ENCODE measurements around the gene TMEM135. TPM values are rescaled to one million over a fixed set of nuclear protein-coding genes. Genes with fewer than 3 reads are reported as not detected.
"Not testable (repeated sequence)": the region's sequence is repeated elsewhere in the genome, so short reads cannot be mapped to it uniquely, and the experiment has no call there.

TMEM135 gene
- total RNA-seq, 2 experiments from 2014 or later = 37.2 to 39.8 TPM

DNA sequence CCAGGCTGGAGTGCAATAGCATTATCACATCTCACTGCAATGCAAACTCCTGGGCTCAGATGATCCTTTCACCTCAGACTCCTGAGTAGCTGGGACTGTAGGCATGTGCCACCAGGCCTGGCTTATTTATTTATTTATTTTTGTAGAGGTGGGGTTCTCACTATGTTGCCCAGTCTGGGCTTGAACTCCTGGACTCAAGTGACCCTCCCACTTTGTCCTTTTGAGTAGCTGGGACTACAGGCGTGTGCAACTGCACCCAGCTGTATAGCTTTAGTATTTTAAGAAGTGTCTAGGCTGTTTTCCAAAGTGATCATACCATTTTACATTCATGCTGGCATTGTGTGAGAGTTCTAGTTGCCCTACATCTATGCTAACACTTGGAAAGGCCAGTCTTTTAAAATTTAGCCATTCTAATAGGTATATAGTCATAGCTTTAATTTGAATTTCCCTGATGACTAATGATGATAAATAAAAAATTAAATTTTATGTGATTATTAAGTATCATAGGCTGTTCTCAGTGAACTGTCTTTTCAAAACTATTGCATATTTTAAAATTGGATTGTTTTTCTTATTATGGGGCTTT is 96.9 kb downstream of the TMEM135 start:
- peaks cover 7% of the 10 kb centered on the region for H3K36me3 Mint-ChIP-seq (ENCODE audit: low read depth)
- peaks cover 11% of the 10 kb centered on the region for H3K9me3 Mint-ChIP-seq (ENCODE audit: insufficient read depth)
- CTCF ChIA-PET = interaction anchor here (1.0 kb wide), 1 partner anchor 10 kb away, joined by 3 read pairs; no protein-coding TSS in a partner anchor
- POLR2A ChIA-PET = no interaction called here
- DNase-seq (no peak), ATAC-seq (no peak)
- H3K27ac Mint-ChIP-seq = no peak overlapping the region
- H3K4me1 Mint-ChIP-seq (ENCODE audit: low read depth) = no peaks in the 10 kb centered on the region
- H3K27me3 Mint-ChIP-seq (ENCODE audit: low read depth) = no peaks in the 10 kb centered on the region
- H3K4me3 Mint-ChIP-seq = no peak overlapping the region

DNA sequence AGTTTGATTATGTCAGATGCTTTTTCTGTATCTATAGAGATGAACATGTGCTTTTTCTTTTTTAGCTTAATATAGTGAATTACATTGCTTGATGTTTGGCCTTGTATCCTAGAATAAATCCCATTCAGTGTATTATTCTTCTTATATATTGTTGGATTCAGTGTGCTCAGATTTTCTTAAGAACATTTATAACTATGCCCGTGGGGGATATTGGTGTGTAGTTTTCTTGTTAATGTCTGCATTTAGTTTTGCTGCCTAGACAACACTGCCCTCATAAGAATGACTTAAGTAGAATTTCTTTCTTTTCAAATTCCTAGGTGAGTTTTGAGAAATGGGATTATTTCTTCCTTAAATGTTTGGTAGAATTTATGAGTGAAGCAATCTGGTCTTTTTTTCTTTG is 98.5 kb downstream of the TMEM135 start:
- Mint-ChIP-seq H3K4me1 (ENCODE audit: low read depth) (no peaks in the 10 kb centered on the region), H3K9me3 (ENCODE audit: insufficient read depth) (peaks cover 16% of the 10 kb centered on the region), H3K36me3 (ENCODE audit: low read depth) (peaks cover 12% of the 10 kb centered on the region), H3K27ac (no peak overlapping the region), H3K27me3 (ENCODE audit: low read depth) (no peaks in the 10 kb centered on the region), H3K4me3 (no peak overlapping the region)
- DNase-seq = no peak
- ATAC-seq = no peak
- CTCF ChIA-PET = interaction anchor here (1.1 kb wide), 1 partner anchor 141 kb away, joined by 4 read pairs; no protein-coding TSS in a partner anchor
- POLR2A ChIA-PET = no interaction called here

DNA sequence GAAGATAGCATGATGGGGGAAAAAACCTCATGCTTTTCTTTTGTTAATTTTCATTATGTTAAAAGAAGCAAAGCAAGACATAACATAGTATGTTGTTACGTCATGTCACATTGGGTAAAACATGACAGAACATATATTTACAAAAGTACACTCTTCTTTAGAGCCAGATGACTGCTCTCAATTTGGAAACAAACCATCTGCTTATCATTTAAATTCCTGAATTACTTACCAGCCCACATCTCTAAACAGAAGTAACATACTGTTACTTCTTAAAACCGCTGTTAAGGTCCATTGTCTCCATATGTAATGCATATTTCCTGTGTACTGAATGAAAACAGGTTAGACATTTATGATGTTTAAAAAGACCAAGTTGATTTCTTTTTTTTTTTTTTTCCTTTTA is 100.0 kb downstream of the TMEM135 start:
- H3K9me3 Mint-ChIP-seq (ENCODE audit: insufficient read depth) = peaks cover 16% of the 10 kb centered on the region
- H3K4me3 Mint-ChIP-seq = no peak overlapping the region
- ChIA-PET CTCF (interaction anchor here (1.0 kb wide), 1 partner anchor 40 kb away, joined by 3 read pairs; no protein-coding TSS in a partner anchor), POLR2A (no interaction called here)
- peaks cover 12% of the 10 kb centered on the region for H3K36me3 Mint-ChIP-seq (ENCODE audit: low read depth)
- no peak overlapping the region for H3K27ac Mint-ChIP-seq
- H3K4me1 Mint-ChIP-seq (ENCODE audit: low read depth) = peaks cover 1% of the 10 kb centered on the region
- ATAC-seq (no peak), DNase-seq (no peak)
- no peaks in the 10 kb centered on the region for H3K27me3 Mint-ChIP-seq (ENCODE audit: low read depth)

DNA sequence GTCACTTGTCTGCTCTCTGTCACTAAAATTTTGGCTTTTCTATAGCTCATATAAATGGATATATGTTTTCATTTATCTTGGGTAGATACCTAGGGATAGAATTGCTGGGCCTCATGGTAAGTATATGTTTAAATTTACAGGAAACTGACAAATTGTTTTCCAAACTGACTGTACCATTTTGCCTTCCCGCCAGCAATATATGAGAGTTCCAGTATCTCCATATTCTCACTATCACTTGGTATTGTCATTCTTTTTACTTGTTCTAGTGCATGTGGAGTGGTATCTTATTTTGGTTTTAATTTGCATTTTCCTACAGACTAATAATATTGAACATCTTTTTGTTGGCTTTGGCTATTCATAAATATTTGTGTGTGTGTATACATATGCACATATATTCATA is 101.7 kb downstream of the TMEM135 start:
- ChIA-PET CTCF (no interaction called here), POLR2A (no interaction called here)
- no peak for ATAC-seq
- Mint-ChIP-seq H3K4me3 (no peak overlapping the region), H3K27ac (no peak overlapping the region), H3K27me3 (ENCODE audit: low read depth) (no peaks in the 10 kb centered on the region), H3K9me3 (ENCODE audit: insufficient read depth) (peaks cover 16% of the 10 kb centered on the region), H3K36me3 (ENCODE audit: low read depth) (peaks cover 12% of the 10 kb centered on the region), H3K4me1 (ENCODE audit: low read depth) (peaks cover 10% of the 10 kb centered on the region)
- no peak for DNase-seq

DNA sequence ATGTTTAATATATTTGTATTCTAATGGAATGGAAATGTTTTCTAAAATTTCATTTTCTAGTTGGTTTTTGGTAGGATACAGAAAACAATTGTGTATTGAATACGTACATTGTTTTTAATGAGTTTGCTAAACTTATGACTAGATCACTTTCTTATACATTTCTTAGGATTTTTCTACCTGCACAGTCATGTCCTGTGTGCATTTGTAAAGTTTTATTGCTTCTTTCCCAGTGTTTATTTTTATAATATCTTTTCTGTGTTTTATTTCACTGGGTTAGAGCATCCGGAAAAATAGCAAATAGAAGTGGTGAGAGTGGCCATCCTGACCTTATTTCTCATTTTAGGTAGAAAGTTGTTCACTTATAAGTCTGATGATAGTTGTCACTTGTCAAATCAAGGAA is 103.6 kb downstream of the TMEM135 start:
- Mint-ChIP-seq H3K9me3 (ENCODE audit: insufficient read depth) (peaks cover 16% of the 10 kb centered on the region), H3K4me1 (ENCODE audit: low read depth) (peaks cover 15% of the 10 kb centered on the region), H3K27ac (no peak overlapping the region), H3K27me3 (ENCODE audit: low read depth) (no peaks in the 10 kb centered on the region), H3K4me3 (no peak overlapping the region), H3K36me3 (ENCODE audit: low read depth) (peaks cover 12% of the 10 kb centered on the region)
- DNase-seq (no peak), ATAC-seq (no peak)
- CTCF ChIA-PET = no interaction called here
- POLR2A ChIA-PET = no interaction called here

DNA sequence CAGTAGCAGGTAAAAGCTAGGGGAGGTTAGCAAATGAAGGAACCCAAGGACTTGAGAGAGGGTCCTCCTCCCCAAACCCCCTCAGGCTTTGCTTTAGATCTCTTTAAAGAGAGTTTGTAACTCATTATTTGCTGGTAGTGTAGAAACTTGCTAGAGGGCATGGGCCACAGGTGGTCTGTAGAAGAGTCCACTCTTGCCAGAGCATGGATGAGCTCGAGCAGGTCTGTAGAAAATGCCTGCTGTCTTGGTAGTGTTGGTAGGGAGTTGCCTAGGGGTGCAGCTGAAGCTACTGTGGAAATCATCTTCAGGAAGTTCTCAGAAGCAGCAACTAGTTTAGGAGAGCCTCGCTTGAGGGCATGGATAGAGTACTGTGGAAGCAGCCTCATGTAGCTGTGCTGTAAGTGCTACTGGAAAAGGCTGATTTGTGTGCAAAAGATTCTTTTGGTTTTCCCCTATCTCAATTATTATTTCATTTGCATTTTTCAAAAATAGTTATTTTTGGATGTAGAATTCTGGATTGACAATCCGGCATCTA is 104.3 kb downstream of the TMEM135 start:
- Mint-ChIP-seq H3K9me3 (ENCODE audit: insufficient read depth) (peaks cover 16% of the 10 kb centered on the region), H3K4me3 (no peak overlapping the region), H3K36me3 (ENCODE audit: low read depth) (peaks cover 11% of the 10 kb centered on the region), H3K27ac (no peak overlapping the region), H3K27me3 (ENCODE audit: low read depth) (no peaks in the 10 kb centered on the region), H3K4me1 (ENCODE audit: low read depth) (peaks cover 15% of the 10 kb centered on the region)
- CTCF ChIA-PET = no interaction called here
- ATAC-seq (no peak), DNase-seq (no peak)
- POLR2A ChIA-PET = no interaction called here

DNA sequence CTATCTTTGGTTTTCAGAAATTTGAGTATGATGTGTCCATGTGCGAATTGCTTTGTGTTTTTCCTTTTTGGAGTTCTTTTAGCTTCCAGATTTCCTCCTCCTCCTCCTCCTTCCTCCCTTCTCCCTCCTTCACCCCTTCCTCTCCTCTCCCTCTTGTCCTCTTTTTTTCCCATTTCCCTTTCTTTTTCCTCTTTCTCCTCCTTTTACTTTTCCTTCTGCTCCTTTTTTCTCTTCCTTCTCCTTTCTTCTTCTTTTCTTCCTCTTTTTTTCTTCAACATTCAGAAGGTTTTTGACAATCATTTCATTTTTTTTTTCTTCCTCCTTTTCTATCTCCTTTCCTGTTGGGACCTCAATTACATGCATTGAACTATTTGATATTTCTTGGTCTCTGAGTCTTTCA is 104.9 kb downstream of the TMEM135 start:
- peaks cover 15% of the 10 kb centered on the region for H3K4me1 Mint-ChIP-seq (ENCODE audit: low read depth)
- ChIA-PET POLR2A (no interaction called here), CTCF (no interaction called here)
- H3K27me3 Mint-ChIP-seq (ENCODE audit: low read depth) = no peaks in the 10 kb centered on the region
- ATAC-seq = no peak
- H3K36me3 Mint-ChIP-seq (ENCODE audit: low read depth) = peaks cover 9% of the 10 kb centered on the region
- no peak overlapping the region for H3K27ac Mint-ChIP-seq
- peaks cover 16% of the 10 kb centered on the region for H3K9me3 Mint-ChIP-seq (ENCODE audit: insufficient read depth)
- DNase-seq = no peak
- H3K4me3 Mint-ChIP-seq = no peak overlapping the region

DNA sequence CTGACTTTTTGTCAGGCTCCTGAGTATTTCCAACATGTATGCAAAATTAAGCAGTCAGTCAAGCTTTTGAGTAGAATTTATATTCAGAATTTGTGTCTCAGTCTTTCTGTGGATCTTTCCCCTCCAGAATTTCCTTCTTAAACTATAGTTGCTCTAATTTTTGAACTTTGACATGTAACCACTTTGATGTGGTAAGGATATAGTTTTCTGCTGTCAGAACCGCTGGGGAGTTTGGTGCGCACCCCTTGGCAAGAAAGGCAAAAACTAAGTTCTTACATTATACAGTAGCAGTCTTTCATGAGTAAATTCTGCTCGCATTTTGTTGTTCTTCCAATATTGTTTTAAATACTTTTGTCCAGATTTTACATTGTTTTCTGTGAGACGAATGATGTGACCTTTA is 105.9 kb downstream of the TMEM135 start:
- no peak for DNase-seq
- H3K27ac Mint-ChIP-seq = no peak overlapping the region
- H3K27me3 Mint-ChIP-seq (ENCODE audit: low read depth) = no peaks in the 10 kb centered on the region
- ChIA-PET POLR2A (no interaction called here), CTCF (no interaction called here)
- no peak overlapping the region for H3K4me3 Mint-ChIP-seq
- peaks cover 13% of the 10 kb centered on the region for H3K9me3 Mint-ChIP-seq (ENCODE audit: insufficient read depth)
- H3K36me3 Mint-ChIP-seq (ENCODE audit: low read depth) = peaks cover 9% of the 10 kb centered on the region
- no peak for ATAC-seq
- peaks cover 15% of the 10 kb centered on the region for H3K4me1 Mint-ChIP-seq (ENCODE audit: low read depth)

DNA sequence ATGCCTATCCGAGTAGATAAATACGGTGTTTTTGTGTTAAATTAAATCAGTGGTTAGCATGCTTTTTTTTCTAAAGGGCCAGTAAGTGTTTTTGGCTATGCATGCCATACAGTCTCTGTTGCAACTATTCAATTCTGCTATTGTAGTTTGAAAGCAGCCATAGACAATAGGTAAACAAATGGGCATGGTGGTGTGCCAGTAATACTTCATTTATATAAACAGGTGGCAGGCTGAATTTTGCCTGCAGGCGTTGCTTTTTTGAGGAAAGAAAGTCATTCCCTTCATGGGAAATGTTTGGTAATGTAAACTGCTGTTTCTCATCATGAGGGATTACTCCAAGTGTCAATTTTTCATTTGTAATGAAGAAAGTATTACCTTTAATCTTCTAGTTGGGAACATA is 106.5 kb downstream of the TMEM135 start:
- Mint-ChIP-seq H3K27me3 (ENCODE audit: low read depth) (no peaks in the 10 kb centered on the region), H3K4me1 (ENCODE audit: low read depth) (peaks cover 15% of the 10 kb centered on the region), H3K9me3 (ENCODE audit: insufficient read depth) (peaks cover 8% of the 10 kb centered on the region), H3K36me3 (ENCODE audit: low read depth) (peaks cover 8% of the 10 kb centered on the region), H3K4me3 (no peak overlapping the region), H3K27ac (no peak overlapping the region)
- ChIA-PET POLR2A (no interaction called here), CTCF (no interaction called here)
- no peak for DNase-seq
- no peak for ATAC-seq

DNA sequence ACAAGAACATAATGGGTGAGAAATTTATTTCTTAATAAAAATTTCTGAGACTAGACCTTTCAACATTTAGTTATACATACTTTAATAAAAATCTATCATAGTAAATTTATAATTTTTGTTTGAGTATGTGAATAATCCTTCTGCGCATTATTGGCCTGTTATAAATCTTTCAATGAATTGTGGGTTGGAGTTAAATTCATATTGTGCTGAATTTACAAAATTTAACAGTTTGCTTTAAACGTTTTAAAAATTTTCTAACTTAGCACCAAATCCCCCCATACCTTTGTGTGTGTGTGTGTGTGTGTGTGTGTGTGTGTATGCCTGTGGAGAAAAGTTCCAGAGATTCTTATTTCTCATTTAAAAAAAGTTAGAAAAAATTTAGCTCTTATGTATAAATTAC is 111.0 kb downstream of the TMEM135 start:
- Mint-ChIP-seq H3K27me3 (ENCODE audit: low read depth) (no peaks in the 10 kb centered on the region), H3K4me1 (ENCODE audit: low read depth) (peaks cover 11% of the 10 kb centered on the region), H3K9me3 (ENCODE audit: insufficient read depth) (no peaks in the 10 kb centered on the region), H3K36me3 (ENCODE audit: low read depth) (peaks cover 9% of the 10 kb centered on the region), H3K27ac (no peak overlapping the region), H3K4me3 (no peak overlapping the region)
- ChIA-PET CTCF (no interaction called here), POLR2A (no interaction called here)
- ATAC-seq = no peak
- DNase-seq = no peak

DNA sequence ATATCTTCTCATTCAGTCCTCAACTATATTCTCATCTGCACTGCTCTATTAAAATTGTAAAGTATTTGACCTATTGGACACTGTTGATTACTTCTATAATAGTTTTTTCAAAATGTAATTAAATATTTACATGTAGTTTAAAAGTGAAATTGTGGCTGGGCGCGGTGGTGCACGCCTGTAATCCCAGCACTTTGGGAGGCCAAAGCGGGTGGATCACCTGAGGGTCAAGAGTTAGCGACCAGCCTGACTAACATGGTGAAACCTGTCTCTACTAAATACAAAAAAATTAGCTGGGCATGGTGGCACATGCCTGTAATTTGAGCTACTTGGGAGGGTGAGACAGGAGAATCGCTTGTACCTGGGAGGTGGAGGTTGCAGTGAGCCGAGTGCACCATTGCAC is 112.0 kb downstream of the TMEM135 start:
- H3K4me3 Mint-ChIP-seq; H3K27me3 Mint-ChIP-seq (ENCODE audit: low read depth); ATAC-seq; CTCF ChIA-PET; DNase-seq; H3K9me3 Mint-ChIP-seq (ENCODE audit: insufficient read depth); POLR2A ChIA-PET; H3K27ac Mint-ChIP-seq; H3K36me3 Mint-ChIP-seq (ENCODE audit: low read depth): not testable (repeated sequence)
- peaks cover 10% of the 10 kb centered on the region for H3K4me1 Mint-ChIP-seq (ENCODE audit: low read depth)

DNA sequence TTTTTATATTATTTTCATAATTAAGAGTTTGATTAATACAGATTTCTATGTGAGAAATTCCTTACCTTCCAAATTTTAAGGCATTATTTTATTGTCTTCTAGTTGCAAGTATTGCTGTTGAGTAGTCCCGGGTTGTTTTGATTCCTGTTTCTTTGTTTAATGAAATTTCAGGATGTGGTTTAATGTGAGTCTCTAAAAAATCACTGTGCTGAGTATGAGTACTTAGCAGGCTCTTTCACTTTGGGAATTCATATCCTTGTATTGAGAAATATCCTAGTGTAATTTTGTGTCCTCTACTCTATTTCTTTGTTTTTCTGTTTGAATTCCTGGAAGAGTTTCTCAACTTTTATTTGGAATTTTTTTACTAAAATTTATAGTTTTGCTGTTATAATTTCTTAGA is 113.2 kb downstream of the TMEM135 start:
- H3K27ac Mint-ChIP-seq = no peak overlapping the region
- no peaks in the 10 kb centered on the region for H3K9me3 Mint-ChIP-seq (ENCODE audit: insufficient read depth)
- ATAC-seq = no peak
- H3K36me3 Mint-ChIP-seq (ENCODE audit: low read depth) = peaks cover 9% of the 10 kb centered on the region
- H3K4me3 Mint-ChIP-seq = no peak overlapping the region
- ChIA-PET POLR2A (interaction anchor here (0.6 kb wide), 1 partner anchor 1259 kb away, joined by 3 read pairs; no protein-coding TSS in a partner anchor), CTCF (interaction anchor here (0.7 kb wide), 1 partner anchor 70 kb away, joined by 3 read pairs; no protein-coding TSS in a partner anchor)
- no peak for DNase-seq
- H3K27me3 Mint-ChIP-seq (ENCODE audit: low read depth) = no peaks in the 10 kb centered on the region
- peaks cover 5% of the 10 kb centered on the region for H3K4me1 Mint-ChIP-seq (ENCODE audit: low read depth)

DNA sequence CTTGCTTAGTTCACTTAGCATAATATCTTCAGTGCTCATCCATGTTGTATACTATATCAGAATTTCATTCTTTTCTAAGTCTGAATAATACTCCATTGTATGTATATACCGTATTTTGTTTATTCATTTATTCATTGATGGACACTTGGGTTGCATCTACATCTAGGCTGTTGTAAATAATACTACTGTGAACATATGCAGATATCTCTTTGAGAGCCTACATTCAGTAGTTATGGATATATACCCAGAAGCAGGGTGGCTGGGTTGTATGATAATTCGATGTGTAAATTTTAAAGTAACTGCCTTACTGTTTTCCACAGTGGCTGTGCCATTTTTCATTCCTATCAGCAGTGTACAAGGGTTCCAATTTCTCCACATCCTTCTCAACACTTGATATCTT is 116.5 kb downstream of the TMEM135 start:
- no peak overlapping the region for H3K27ac Mint-ChIP-seq
- H3K4me1 Mint-ChIP-seq (ENCODE audit: low read depth) = peaks cover 5% of the 10 kb centered on the region
- H3K4me3 Mint-ChIP-seq = no peak overlapping the region
- ChIA-PET CTCF (no interaction called here), POLR2A (no interaction called here)
- no peaks in the 10 kb centered on the region for H3K27me3 Mint-ChIP-seq (ENCODE audit: low read depth)
- H3K36me3 Mint-ChIP-seq (ENCODE audit: low read depth) = peaks cover 9% of the 10 kb centered on the region
- H3K9me3 Mint-ChIP-seq (ENCODE audit: insufficient read depth) = no peaks in the 10 kb centered on the region
- DNase-seq (no peak), ATAC-seq (no peak)

Measured in activated CD8-positive, alpha-beta T cell treated with anti-CD3 and anti-CD28 coated beads, Interleukin-2, amount 10 ng/mL, durations not matched to agents 7 days and 5 days (primary cell).